ENCODE results near the gene CLOCK.

DNA sequence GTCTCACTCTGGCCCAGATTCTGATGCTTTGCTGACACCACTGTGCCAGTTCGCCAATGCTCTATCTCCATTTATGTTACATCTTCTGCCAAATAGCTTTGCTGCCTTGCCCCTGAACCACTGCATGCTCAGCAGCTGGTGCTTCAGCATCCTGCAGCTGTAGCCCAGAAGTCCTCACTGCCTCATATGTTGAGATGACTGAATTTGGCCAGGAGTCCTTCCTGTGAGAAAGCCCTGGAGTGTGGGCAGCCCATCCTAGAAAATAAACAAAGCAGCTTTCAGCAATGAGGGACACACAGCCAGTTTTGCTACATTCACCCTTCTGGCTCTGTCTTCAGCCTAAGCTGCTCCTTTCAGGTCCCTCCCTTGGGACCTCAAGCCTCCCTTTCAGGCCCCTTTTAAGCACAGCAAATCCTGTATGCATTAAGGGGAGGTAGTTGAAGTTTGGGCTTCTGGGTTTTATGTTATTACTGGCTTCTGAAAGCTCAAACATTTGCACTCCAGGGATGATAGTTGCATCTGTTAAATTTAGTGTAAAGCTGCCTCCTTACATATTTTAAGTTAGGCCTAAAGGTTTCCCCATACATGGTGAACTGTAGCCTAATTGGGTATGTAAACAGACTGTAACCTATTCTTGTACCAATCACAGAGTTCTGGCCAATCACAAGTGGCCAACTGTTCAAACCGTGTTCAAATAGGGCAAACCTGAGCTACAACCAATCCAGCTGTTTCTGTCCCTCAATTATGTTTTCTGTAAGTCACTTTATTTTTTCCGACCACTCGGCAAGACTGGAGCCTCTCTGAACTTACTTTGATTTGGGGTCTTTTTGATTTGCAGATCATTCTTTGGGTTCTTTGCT lies 153.0 kb downstream of the CLOCK start:
- TF ChIP-seq, protein P1, sequence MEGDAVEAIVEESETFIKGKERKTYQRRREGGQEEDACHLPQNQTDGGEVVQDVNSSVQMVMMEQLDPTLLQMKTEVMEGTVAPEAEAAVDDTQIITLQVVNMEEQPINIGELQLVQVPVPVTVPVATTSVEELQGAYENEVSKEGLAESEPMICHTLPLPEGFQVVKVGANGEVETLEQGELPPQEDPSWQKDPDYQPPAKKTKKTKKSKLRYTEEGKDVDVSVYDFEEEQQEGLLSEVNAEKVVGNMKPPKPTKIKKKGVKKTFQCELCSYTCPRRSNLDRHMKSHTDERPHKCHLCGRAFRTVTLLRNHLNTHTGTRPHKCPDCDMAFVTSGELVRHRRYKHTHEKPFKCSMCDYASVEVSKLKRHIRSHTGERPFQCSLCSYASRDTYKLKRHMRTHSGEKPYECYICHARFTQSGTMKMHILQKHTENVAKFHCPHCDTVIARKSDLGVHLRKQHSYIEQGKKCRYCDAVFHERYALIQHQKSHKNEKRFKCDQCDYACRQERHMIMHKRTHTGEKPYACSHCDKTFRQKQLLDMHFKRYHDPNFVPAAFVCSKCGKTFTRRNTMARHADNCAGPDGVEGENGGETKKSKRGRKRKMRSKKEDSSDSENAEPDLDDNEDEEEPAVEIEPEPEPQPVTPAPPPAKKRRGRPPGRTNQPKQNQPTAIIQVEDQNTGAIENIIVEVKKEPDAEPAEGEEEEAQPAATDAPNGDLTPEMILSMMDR (IDR thresholded peaks at IDR 0.05) = no peak
- TF ChIP-seq EP300 (IDR thresholded peaks at IDR 0.05) (no peak), POLR2AphosphoS5 (IDR thresholded peaks at IDR 0.05) (no peak)
